GM12878 (cell line): ENCODE data around the gene POLD2. TPM values are rescaled to one million over a fixed set of nuclear protein-coding genes. Genes with fewer than 3 reads are reported as not detected.

Experiments used
- ATAC-seq: fragments of 200-7000 bp; cut with Tn5 transposase; 3 replicates; pipeline ENCODE4 v1.9.1; 2020; ENCODE audit warnings: mild to moderate bottlenecking, moderate library complexity
- BruUV-seq: library from RNA; stranded (reverse); fragments of 400-500 nt; replicated peaks from 2 replicates; lab custom pipeline; 2021; lab: Mats Ljungman, UMichigan
- CTCF ChIA-PET: fragments of 300-600 bp; sonication (Branson Sonifier 250); formaldehyde crosslinking; extraction: SDS; loops from one replicate; lab custom pipeline; 2021; ENCODE audit warnings: inconsistent platforms; lab: Yijun Ruan, JAX
- POLR2A ChIA-PET: fragments of 350-600 bp; formaldehyde crosslinking; extraction: SDS; loops from one replicate; lab custom pipeline; 2021; ENCODE audit warnings: inconsistent platforms; lab: Charles Lee
- RAD21 ChIA-PET: fragments of 300-600 bp; sonication (Branson Sonifier 250); formaldehyde crosslinking; loops from one replicate; lab custom pipeline; 2023; ENCODE audit warnings: antibody characterized with exemption; ENCODE audit not compliant: unreplicated experiment; lab: Charles Lee
- SMC1A ChIA-PET: fragments of 300-600 bp; sonication (Branson Sonifier 250); formaldehyde crosslinking; loops from one replicate; lab custom pipeline; 2023; ENCODE audit not compliant: unreplicated experiment, uncharacterized antibody; lab: Charles Lee
- DNase-seq: peaks from one replicate; pipeline ENCODE4 v3.0.0-alpha.2; 2011; ENCODE audit warnings: low read depth, low spot score
- FAIRE-seq: peaks from 3 replicates; lab custom pipeline; 2011; peaks lifted over from hg19 to GRCh38; lab: Jason Lieb, UNC
- H2AFZ ChIP-seq: 2 replicates; pipeline ENCODE4 v1.6.0; 2011; ENCODE audit warnings: low read depth, low read length, control low read depth; ENCODE audit not compliant: control insufficient read depth
- H3K27ac ChIP-seq: 2 replicates; pipeline ENCODE4 v1.5.1; 2011; ENCODE audit warnings: control low read depth; ENCODE audit not compliant: control insufficient read depth, insufficient read depth
- H3K27me3 ChIP-seq, 2 experiments: replicated peaks in 1 of 2; 2 replicates each; pipeline versions ENCODE4 v1.6.0 to v1.6.1; 2011; ENCODE audit warnings: low read length in 1 of 2; ENCODE audit not compliant: control insufficient read depth in 2 of 2, insufficient read depth in 2 of 2
- H3K36me3 ChIP-seq, 2 experiments: 2 replicates each; pipeline ENCODE4 v1.5.1; 2011; ENCODE audit warnings: low read length in 1 of 2; ENCODE audit not compliant: control insufficient read depth in 2 of 2, insufficient read depth in 2 of 2
- H3K4me1 ChIP-seq: 2 replicates; pipeline ENCODE4 v1.6.1; 2011; ENCODE audit warnings: mild to moderate bottlenecking, low read length, moderate library complexity, mixed read lengths; ENCODE audit not compliant: control insufficient read depth, insufficient read depth
- H3K4me2 ChIP-seq: 2 replicates; pipeline ENCODE4 v1.6.0; 2011; ENCODE audit warnings: control low read depth; ENCODE audit not compliant: control insufficient read depth, insufficient read depth
- H3K4me3 ChIP-seq: fragments of 200-600 bp; sonication (generic); 2 replicates; pipeline ENCODE4 v1.5.1; 2016
- H3K79me2 ChIP-seq: 2 replicates; pipeline ENCODE4 v1.6.0; 2011; ENCODE audit warnings: low read length; ENCODE audit not compliant: control insufficient read depth, insufficient read depth
- H3K9ac ChIP-seq: 2 replicates; pipeline ENCODE4 v1.8.0; 2011; ENCODE audit warnings: low read length, control low read depth, mixed read lengths; ENCODE audit not compliant: control insufficient read depth, insufficient read depth
- H3K9me3 ChIP-seq: replicated peaks from 3 replicates; pipeline ENCODE4 v1.5.1; 2011; ENCODE audit warnings: mild to moderate bottlenecking, low read length; ENCODE audit not compliant: control insufficient read depth, insufficient read depth
- H4K20me1 ChIP-seq: 2 replicates; pipeline ENCODE4 v1.6.0; 2011; ENCODE audit not compliant: control insufficient read depth, insufficient read depth
- CBFB ChIP-seq: IDR thresholded peaks from 2 replicates; pipeline ENCODE4 v1.6.1; 2016; ENCODE audit warnings: antibody characterized with exemption, low read depth
- CREB1 ChIP-seq: IDR thresholded peaks from 2 replicates; pipeline ENCODE4 v1.6.1; 2012; ENCODE audit warnings: low read depth, mild to moderate bottlenecking, inconsistent platforms
- EP300 ChIP-seq, 2 experiments: fragments of 150-350 bp in 1 of 2; IDR thresholded peaks; 2 replicates each; pipeline ENCODE4 v1.6.1; 2011 to 2012; ENCODE audit warnings: low read depth in 2 of 2, low read length in 2 of 2, borderline replicate concordance in 1 of 2, improper control_type of control experiment in 1 of 2, inconsistent platforms in 1 of 2; ENCODE audit not compliant: control insufficient read depth in 1 of 2
- HDAC6 ChIP-seq: fragments of 200-600 bp; sonication (generic); IDR thresholded peaks from one replicate; pipeline ENCODE4 v1.8.0; 2017; ENCODE audit warnings: antibody characterized with exemption; ENCODE audit not compliant: unreplicated experiment
- RELA ChIP-seq: fragments of 450-650 bp; IDR thresholded peaks from 2 replicates; pipeline ENCODE4 v1.8.0; 2014; ENCODE audit warnings: borderline replicate concordance; ENCODE audit not compliant: partially characterized antibody
- SREBF2 ChIP-seq: IDR thresholded peaks from 2 replicates; pipeline ENCODE4 v1.6.1; 2012; ENCODE audit warnings: mild to moderate bottlenecking, low read length
- USF2 ChIP-seq: IDR thresholded peaks from 2 replicates; pipeline ENCODE4 v1.6.1; 2011; ENCODE audit warnings: low read depth, low read length, improper control_type of control experiment, borderline replicate concordance
- YBX1 ChIP-seq: fragments of 450-650 bp; IDR thresholded peaks from 2 replicates; pipeline ENCODE4 v1.6.1; 2016; ENCODE audit warnings: antibody characterized with exemption
- ZBED1 ChIP-seq: IDR thresholded peaks from 2 replicates; pipeline ENCODE4 v1.6.1; 2016; ENCODE audit warnings: borderline replicate concordance
- ZBTB11 ChIP-seq: fragments of 450-650 bp; formaldehyde crosslinking; IDR thresholded peaks from 2 replicates; pipeline ENCODE4 v1.5.0; 2022; ENCODE audit warnings: mild to moderate bottlenecking, missing genetic modification characterization
- ZNF24 ChIP-seq: fragments of 450-650 bp; IDR thresholded peaks from 2 replicates; pipeline ENCODE4 v1.6.1; 2017; ENCODE audit warnings: antibody characterized with exemption, mild to moderate bottlenecking
- ZSCAN29 ChIP-seq: fragments of 450-650 bp; IDR thresholded peaks from 2 replicates; pipeline ENCODE4 v1.6.1; 2017; ENCODE audit warnings: mild to moderate bottlenecking, moderate library complexity
- WGBS: methylation state at CpG from one replicate; pipeline ENCODE4 v1.1.6; 2016; ENCODE audit warnings: low lambda C conversion rate; ENCODE audit not compliant: insufficient replicate concordance, insufficient coverage; ENCODE audit errors: missing lambda C conversion rate; 5-methylcytosine and 5-hydroxymethylcytosine counted together
- in situ Hi-C: fragments of 300-500 bp; cut with MboI; formaldehyde crosslinking; loops from 9 replicates; pipeline ENCODE4 v1.14.3; 2018; ENCODE audit warnings: mixed read lengths
- intact Hi-C: fragments of 100-400 bp; cut with micrococcal nuclease; formaldehyde crosslinking; loops from one replicate; pipeline ENCODE4 v1.14.2; 2022; ENCODE audit not compliant: unreplicated experiment
- polyA plus RNA-seq, 11 experiments: library from polyadenylated mRNA; depleted of rRNA in 4 of 11; unstranded in 6 of 11; stranded (reverse) in 5 of 11; fragments of >200 nt; fragmentation: Nextera tagmentation in 4 of 11; fragmentation: Illumina TruSeq in 1 of 11; extraction: Ambion mirVana in 4 of 11; extraction: Trizol in 1 of 11; gene quantifications; 1 replicate in 1 of 11; 2 replicates in 10 of 11; pipeline versions ENCODE4 v1.2.1 to v1.2.3, GENCODE V29; 2011 to 2016; ENCODE audit warnings: inconsistent platforms in 2 of 11, missing spikeins in 2 of 11, low read depth in 1 of 11
- total RNA-seq, 4 experiments: library from RNA; depleted of rRNA in 3 of 4; stranded (reverse); fragments of >200 nt in 3 of 4; fragmentation: Illumina TruSeq in 1 of 4; extraction: Trizol in 1 of 4; gene quantifications; 2 replicates each; pipeline versions ENCODE4 v1.2.1 to v1.2.3, GENCODE V29; 2013 to 2021

POLD2 gene
- total and polyA plus RNA-seq, 10 of the 15 experiments (the other 5 are each of a cell fraction or from before 2014, with no cell fraction given): 19.1 to 287 (median 169) TPM

GRCh38 chr7:44152971-44153947 is 29.9 kb upstream of the POLD2 start:
- no TSS peak for BruUV-seq

More at GRCh38 chr7:44152971-44153947, 29.9 kb upstream of the POLD2 start:
- in situ Hi-C loops: no loop called here
- no peak for DNase-seq
- POLR2A ChIA-PET: interaction anchor here (0.7 kb wide), 1 partner anchor 430 kb away, joined by 4 read pairs; no protein-coding TSS in a partner anchor
- no peak overlapping the region for H2AFZ ChIP-seq
- H4K20me1 ChIP-seq: no peaks in the 10 kb centered on the region
- SMC1A ChIA-PET: no interaction called here
- H3K4me2 ChIP-seq: no peak overlapping the region
- peaks cover 5% of the 10 kb centered on the region for H3K4me1 ChIP-seq
- H3K36me3 ChIP-seq: no peaks in the 10 kb centered on the region
- TF ChIP-seq ZSCAN29: no peak
- TF ChIP-seq SREBF2: no peak
- no peak for TF ChIP-seq EP300 (IDR thresholded peaks at IDR 0.05; ENCODE audit: borderline replicate concordance in 1 of 2, control insufficient read depth in 1 of 2, low read depth in 2 of 2, low read length in 2 of 2)
- no peak for TF ChIP-seq CBFB
- TF ChIP-seq ZBTB11: no peak
- no peak for TF ChIP-seq ZBED1
- no peak for TF ChIP-seq YBX1
- no peak for TF ChIP-seq CREB1
- TF ChIP-seq ZNF24: no peak
- no peak for TF ChIP-seq RELA
- TF ChIP-seq HDAC6: no peak
- no peak for TF ChIP-seq USF2
- no peak overlapping the region for H3K4me3 ChIP-seq
- no peak for ATAC-seq
- no peak overlapping the region for H3K9ac ChIP-seq
- CTCF ChIA-PET: no interaction called here
- no peak for FAIRE-seq
- H3K79me2 ChIP-seq: no peaks in the 10 kb centered on the region
- no peaks in the 10 kb centered on the region; a peak in 2 of 4 replicates for H3K27me3 ChIP-seq
- WGBS: 37% methylated on average over 21 of the region's 22 CpGs
- intact Hi-C loops: loop anchor here (5.0 kb wide), 1 partner anchor 39 kb away; no protein-coding TSS in a partner anchor
- H3K27ac ChIP-seq: no peak overlapping the region
- RAD21 ChIA-PET: no interaction called here
- H3K9me3 ChIP-seq: no peaks in the 10 kb centered on the region
